PC-9 (cell line): Measurements from ENCODE around the gene FBXO2. TPM values are rescaled to one million over a fixed set of nuclear protein-coding genes. Genes with fewer than 3 reads are reported as not detected.

Experiments used
- BruUV-seq: library from RNA; stranded (reverse); fragments of 400-500 nt; replicated peaks from 2 replicates; lab custom pipeline; 2021; lab: Mats Ljungman, UMichigan
- CTCF ChIA-PET: fragments of 300-600 bp; sonication (Branson Sonifier 250); formaldehyde crosslinking; loops from one replicate; lab custom pipeline; 2022; ENCODE audit warnings: antibody characterized with exemption; lab: Charles Lee
- POLR2A ChIA-PET: fragments of 300-600 bp; sonication (Branson Sonifier 250); formaldehyde crosslinking; loops from one replicate; lab custom pipeline; 2022; ENCODE audit warnings: antibody characterized with exemption; ENCODE audit not compliant: unreplicated experiment; lab: Charles Lee
- DNase-seq, 2 experiments: peaks; one replicate each; pipeline versions ENCODE4 v3.0.0 to v3.0.0-alpha.2; 2015 to 2022; ENCODE audit warnings: mixed read lengths in 1 of 2
- H2AFZ ChIP-seq: fragments of 200-600 bp; sonication (generic); 2 replicates; pipeline ENCODE4 v1.8.1; 2017; ENCODE audit warnings: antibody characterized with exemption
- H3F3A ChIP-seq: fragments of 200-600 bp; sonication (generic); 2 replicates; pipeline ENCODE4 v1.8.1; 2017; ENCODE audit warnings: antibody characterized with exemption, mild to moderate bottlenecking, low read depth; ENCODE audit not compliant: insufficient read depth
- H3K27ac ChIP-seq: fragments of 200-600 bp; sonication (generic); 2 replicates; pipeline ENCODE4 v1.6.1; 2016; ENCODE audit warnings: mixed run types
- H3K27me3 ChIP-seq: fragments of 200-600 bp; sonication (generic); 2 replicates; pipeline ENCODE4 v1.6.1; 2016; ENCODE audit warnings: low read depth, mixed run types; ENCODE audit not compliant: insufficient read depth
- H3K36me3 ChIP-seq: fragments of 200-600 bp; sonication (generic); 2 replicates; pipeline ENCODE4 v1.6.1; 2016; ENCODE audit warnings: low read depth, mixed run types
- H3K4me1 ChIP-seq: fragments of 200-600 bp; sonication (generic); replicated peaks from 2 replicates; pipeline ENCODE4 v1.6.1; 2016; ENCODE audit warnings: mixed run types; ENCODE audit not compliant: insufficient read depth
- H3K4me2 ChIP-seq: fragments of 200-600 bp; sonication (generic); 2 replicates; pipeline ENCODE4 v1.6.1; 2017; ENCODE audit warnings: mixed run types
- H3K4me3 ChIP-seq: fragments of 200-600 bp; sonication (generic); 2 replicates; pipeline ENCODE4 v1.6.1; 2016; ENCODE audit warnings: mixed run types
- H3K79me2 ChIP-seq: fragments of 200-600 bp; sonication (generic); 2 replicates; pipeline ENCODE4 v1.6.1; 2017; ENCODE audit warnings: low read depth, mixed run types
- H3K9me2 ChIP-seq: fragments of 200-600 bp; sonication (generic); 2 replicates; pipeline ENCODE4 v1.8.1; 2017; ENCODE audit warnings: mild to moderate bottlenecking; ENCODE audit not compliant: insufficient read depth
- H3K9me3 ChIP-seq: fragments of 200-600 bp; sonication (generic); 2 replicates; pipeline ENCODE4 v1.8.1; 2016; ENCODE audit warnings: low read depth; ENCODE audit not compliant: insufficient read depth
- H4K20me1 ChIP-seq: fragments of 200-600 bp; sonication (generic); 2 replicates; pipeline ENCODE4 v1.8.1; 2017; ENCODE audit not compliant: insufficient read depth
- CTCF ChIP-seq: fragments of 200-600 bp; sonication (generic); conservative IDR thresholded peaks from 2 replicates; pipeline ENCODE4 v1.6.1; 2017; ENCODE audit warnings: mixed run types, antibody characterized with exemption, mild to moderate bottlenecking, moderate library complexity
- EZH2 ChIP-seq: fragments of 200-600 bp; sonication (generic); IDR thresholded peaks from 2 replicates; pipeline ENCODE4 v1.8.0; 2017; ENCODE audit warnings: antibody characterized with exemption, low read depth
- intact Hi-C: fragments of 100-400 bp; cut with micrococcal nuclease; formaldehyde crosslinking; loops from one replicate; pipeline ENCODE4 v1.10.0; 2022; ENCODE audit not compliant: unreplicated experiment
- total RNA-seq: library from RNA; stranded (reverse); gene quantifications from 2 replicates; pipeline ENCODE4 v1.2.3, GENCODE V29; 2021

The FBXO2 gene
- total RNA-seq, 1 experiment from 2014 or later = 40.3 TPM

GRCh38 chr1:11693917-11694316 is 39.7 kb upstream of the FBXO2 start:
- Histone ChIP-seq H3K36me3 (no peaks in the 10 kb centered on the region), H3K9me2 (no peaks in the 10 kb centered on the region), H4K20me1 (no peaks in the 10 kb centered on the region), H3K27ac (no peak overlapping the region), H2AFZ (no peak overlapping the region), H3K4me3 (no peak overlapping the region), H3K4me2 (no peak overlapping the region), H3K4me1 (peaks cover 11% of the 10 kb centered on the region; the same call in 1 of the 2 replicates), H3K27me3 (peaks cover 13% of the 10 kb centered on the region), H3K9me3 (no peaks in the 10 kb centered on the region), H3K79me2 (no peaks in the 10 kb centered on the region), H3F3A (no peaks in the 10 kb centered on the region)
- ChIA-PET POLR2A (no interaction called here), CTCF (no interaction called here)
- no TSS peak for BruUV-seq
- intact Hi-C loops = no loop called here
- TF ChIP-seq CTCF = no peak
- TF ChIP-seq EZH2 = no peak
- DNase-seq = no peak

GRCh38 chr1:11693024-11693590 is 38.9 kb upstream of the FBXO2 start:
- peak overlapping the region; percentile 44; the same call in 1 of the 2 replicates for H3K4me2 ChIP-seq
- intact Hi-C loops = no loop called here
- H3F3A ChIP-seq = no peaks in the 10 kb centered on the region
- ChIA-PET CTCF (no interaction called here), POLR2A (no interaction called here)
- H3K79me2 ChIP-seq = no peaks in the 10 kb centered on the region
- no peaks in the 10 kb centered on the region for H4K20me1 ChIP-seq
- no peak overlapping the region for H3K4me3 ChIP-seq
- DNase-seq = peak; percentile 45 to 49
- TF ChIP-seq CTCF (no peak), EZH2 (no peak)
- no peak overlapping the region for H2AFZ ChIP-seq
- BruUV-seq = no TSS peak
- H3K9me3 ChIP-seq = no peaks in the 10 kb centered on the region
- peaks cover 13% of the 10 kb centered on the region for H3K27me3 ChIP-seq
- peaks cover 11% of the 10 kb centered on the region; the same call in 1 of the 2 replicates for H3K4me1 ChIP-seq
- H3K27ac ChIP-seq = no peak overlapping the region
- H3K9me2 ChIP-seq = no peaks in the 10 kb centered on the region
- no peaks in the 10 kb centered on the region for H3K36me3 ChIP-seq

- Histone ChIP-seq H3K9me2 (no peaks in the 10 kb centered on the region), H3K4me3 (no peak overlapping the region), H3K27ac (no peak overlapping the region), H3K79me2 (no peaks in the 10 kb centered on the region), H3K9me3 (no peaks in the 10 kb centered on the region), H3F3A (no peaks in the 10 kb centered on the region), H3K27me3 (peaks cover 13% of the 10 kb centered on the region), H4K20me1 (no peaks in the 10 kb centered on the region), H3K36me3 (no peaks in the 10 kb centered on the region), H3K4me1 (peaks cover 11% of the 10 kb centered on the region; the same call in 1 of the 2 replicates), H3K4me2 (no peak overlapping the region), H2AFZ (no peak overlapping the region)
- DNase-seq = no peak
- ChIA-PET CTCF (no interaction called here), POLR2A (no interaction called here)
- BruUV-seq = no TSS peak
- no peak for TF ChIP-seq EZH2
- no peak for TF ChIP-seq CTCF
- intact Hi-C loops = no loop called here
Measured at GRCh38 chr1:11691928-11692711, 37.9 kb upstream of the FBXO2 start.
